ENCODE measurements around the gene RBBP6. TPM values are rescaled to one million over a fixed set of nuclear protein-coding genes. Genes with fewer than 3 reads are reported as not detected.
A peak's percentile ranks its signal among the peaks of the same experiment; 100 is the strongest.

Gene RBBP6
- total RNA-seq, 1 donor from 2014 or later, result 76.1 TPM

DNA sequence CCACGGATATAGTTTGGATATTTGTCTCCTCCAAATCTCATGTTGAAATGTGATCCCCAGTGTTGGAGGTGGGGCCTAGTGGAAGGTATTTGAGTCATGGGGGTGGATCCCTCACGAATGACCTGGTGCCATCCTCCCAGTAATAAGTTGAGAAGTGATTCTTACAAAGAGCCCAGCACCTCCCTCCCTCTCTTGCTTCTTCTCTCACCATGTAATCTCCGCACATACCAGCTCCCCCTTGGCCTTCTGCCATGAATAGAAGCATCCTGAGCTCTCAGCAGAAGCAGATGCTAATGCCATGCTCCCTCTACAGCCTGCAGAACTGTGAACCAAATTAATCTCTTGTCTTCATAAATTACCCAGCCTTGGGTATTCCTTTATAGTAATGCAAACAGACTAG is 41.9 kb upstream of the RBBP6 start:
- DNase-seq (ENCODE audit: low spot score, unreplicated experiment), result no peak
- H3K4me1 Mint-ChIP-seq (ENCODE audit: low read depth), result peaks cover 4% of the 10 kb centered on the region
- peaks cover 6% of the 10 kb centered on the region for H3K27me3 Mint-ChIP-seq
- TF ChIP-seq, protein P1, sequence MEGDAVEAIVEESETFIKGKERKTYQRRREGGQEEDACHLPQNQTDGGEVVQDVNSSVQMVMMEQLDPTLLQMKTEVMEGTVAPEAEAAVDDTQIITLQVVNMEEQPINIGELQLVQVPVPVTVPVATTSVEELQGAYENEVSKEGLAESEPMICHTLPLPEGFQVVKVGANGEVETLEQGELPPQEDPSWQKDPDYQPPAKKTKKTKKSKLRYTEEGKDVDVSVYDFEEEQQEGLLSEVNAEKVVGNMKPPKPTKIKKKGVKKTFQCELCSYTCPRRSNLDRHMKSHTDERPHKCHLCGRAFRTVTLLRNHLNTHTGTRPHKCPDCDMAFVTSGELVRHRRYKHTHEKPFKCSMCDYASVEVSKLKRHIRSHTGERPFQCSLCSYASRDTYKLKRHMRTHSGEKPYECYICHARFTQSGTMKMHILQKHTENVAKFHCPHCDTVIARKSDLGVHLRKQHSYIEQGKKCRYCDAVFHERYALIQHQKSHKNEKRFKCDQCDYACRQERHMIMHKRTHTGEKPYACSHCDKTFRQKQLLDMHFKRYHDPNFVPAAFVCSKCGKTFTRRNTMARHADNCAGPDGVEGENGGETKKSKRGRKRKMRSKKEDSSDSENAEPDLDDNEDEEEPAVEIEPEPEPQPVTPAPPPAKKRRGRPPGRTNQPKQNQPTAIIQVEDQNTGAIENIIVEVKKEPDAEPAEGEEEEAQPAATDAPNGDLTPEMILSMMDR (IDR thresholded peaks at IDR 0.05; ENCODE audit: unreplicated experiment), result no peak
- no peak overlapping the region for H3K4me3 Mint-ChIP-seq (ENCODE audit: low read depth)
- H3K36me3 Mint-ChIP-seq (ENCODE audit: insufficient read depth), result no peaks in the 10 kb centered on the region
- no peak overlapping the region for H3K27ac Mint-ChIP-seq
- H3K9me3 Mint-ChIP-seq (ENCODE audit: low read depth), result no peaks in the 10 kb centered on the region

DNA sequence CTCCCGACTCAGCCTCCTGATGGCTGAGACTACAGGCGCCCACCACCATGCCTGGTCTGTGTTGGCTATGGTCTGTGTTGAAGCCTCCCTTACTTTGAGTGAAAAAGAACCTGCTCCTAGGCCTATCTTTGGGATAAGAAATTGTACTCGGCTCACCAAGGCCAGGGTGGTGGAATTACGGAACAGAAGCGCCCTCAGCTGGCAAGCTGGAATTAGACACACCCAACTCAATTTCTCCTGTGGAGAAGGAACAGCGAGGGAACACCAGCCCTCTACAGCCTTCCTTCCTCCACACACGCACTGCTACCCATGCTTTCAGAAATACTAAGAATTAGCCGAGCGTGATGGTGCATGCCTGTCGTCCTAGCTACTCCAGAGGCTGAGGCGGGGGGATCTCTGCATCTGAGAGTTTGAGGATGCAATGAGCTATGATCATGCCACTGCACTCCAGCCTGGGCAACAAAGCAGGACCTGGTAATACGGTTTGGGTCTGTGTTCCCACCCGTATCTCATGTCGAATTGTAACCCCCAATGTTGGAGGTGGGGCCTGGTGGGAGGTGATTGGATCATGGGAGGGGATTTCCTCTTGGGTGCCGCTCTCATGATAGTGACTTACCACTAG is 40.1 kb upstream of the RBBP6 start:
- H3K27me3 Mint-ChIP-seq, result peaks cover 15% of the 10 kb centered on the region
- H3K4me3 Mint-ChIP-seq (ENCODE audit: low read depth), result no peak overlapping the region
- H3K27ac Mint-ChIP-seq, result no peak overlapping the region
- no peaks in the 10 kb centered on the region for H3K9me3 Mint-ChIP-seq (ENCODE audit: low read depth)
- H3K36me3 Mint-ChIP-seq (ENCODE audit: insufficient read depth), result no peaks in the 10 kb centered on the region
- H3K4me1 Mint-ChIP-seq (ENCODE audit: low read depth), result peaks cover 4% of the 10 kb centered on the region
- TF ChIP-seq, protein P1 (IDR thresholded peaks at IDR 0.05; ENCODE audit: unreplicated experiment), result peak; percentile 69
- DNase-seq (ENCODE audit: low spot score, unreplicated experiment), result peak; percentile 16

DNA sequence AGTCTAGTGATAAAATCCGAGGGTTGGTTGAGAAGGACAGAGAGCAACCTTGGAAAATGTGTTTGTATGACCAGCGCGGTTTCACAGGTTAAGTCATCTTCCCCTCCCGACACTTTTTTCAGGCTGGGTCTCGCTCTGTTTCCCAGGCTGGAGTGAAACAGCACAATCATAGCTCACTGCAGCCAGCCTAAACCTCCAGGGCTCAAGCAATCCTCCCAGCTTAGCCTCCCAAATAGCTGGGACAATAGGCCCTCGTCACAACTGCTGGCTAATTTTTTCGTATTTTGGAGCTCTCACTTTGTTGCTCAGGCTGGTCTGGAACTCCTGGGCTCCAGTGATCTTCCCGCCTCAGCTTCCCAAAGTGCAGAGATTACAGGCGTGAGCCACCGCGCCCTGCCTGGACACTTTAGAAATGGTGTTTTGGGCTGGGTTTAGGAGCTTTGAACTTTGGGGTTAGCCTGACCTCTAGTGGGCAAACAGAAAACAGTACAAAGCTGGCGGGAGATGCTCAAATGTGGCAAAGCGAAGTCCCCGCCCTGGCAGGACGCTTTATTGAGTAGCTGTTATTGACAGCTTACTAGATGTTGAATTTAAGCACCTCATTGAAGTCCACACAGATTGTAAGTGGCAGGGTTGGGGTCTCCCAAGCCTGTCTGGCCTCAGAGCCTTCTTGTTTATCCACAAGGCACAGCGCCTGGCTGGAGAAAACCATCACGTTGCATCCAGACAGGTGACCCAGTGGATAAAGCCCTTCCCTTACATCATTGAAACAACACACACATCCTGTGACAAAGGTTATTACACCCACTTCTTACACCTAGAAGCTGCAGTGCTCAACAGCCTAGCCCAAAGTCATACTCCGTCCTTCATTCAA is 34.7 kb upstream of the RBBP6 start:
- no peaks in the 10 kb centered on the region for H3K9me3 Mint-ChIP-seq (ENCODE audit: low read depth)

DNA sequence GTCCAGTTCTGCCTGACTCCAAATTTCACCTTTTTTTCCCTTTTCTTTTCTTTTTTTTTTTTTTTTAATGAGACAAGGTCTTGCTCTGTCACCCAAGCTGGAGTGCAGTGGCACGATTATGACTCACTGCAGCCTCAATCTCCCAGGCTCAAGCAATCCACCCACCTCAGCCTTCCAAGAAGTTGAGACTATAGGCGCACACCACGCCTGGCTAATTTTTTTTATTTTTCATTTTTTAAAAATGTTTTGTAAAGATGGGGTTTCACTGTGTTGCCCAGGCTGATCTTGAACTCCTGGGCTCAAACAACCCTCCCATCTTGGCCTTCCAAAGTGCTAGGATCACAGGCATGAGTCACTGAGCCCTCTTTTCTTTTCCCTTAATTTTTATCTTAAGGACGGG is 33.4 kb upstream of the RBBP6 start:
- TF ChIP-seq, protein P1 (IDR thresholded peaks at IDR 0.05; ENCODE audit: unreplicated experiment), result no peak
- Mint-ChIP-seq H3K4me1 (ENCODE audit: low read depth) (no peaks in the 10 kb centered on the region), H3K27ac (no peak overlapping the region), H3K27me3 (peaks cover 25% of the 10 kb centered on the region), H3K4me3 (ENCODE audit: low read depth) (no peak overlapping the region), H3K9me3 (ENCODE audit: low read depth) (no peaks in the 10 kb centered on the region), H3K36me3 (ENCODE audit: insufficient read depth) (no peaks in the 10 kb centered on the region)
- no peak for DNase-seq (ENCODE audit: low spot score, unreplicated experiment)

More for the DNA sequence above, 34.7 kb upstream of the RBBP6 start:
- Mint-ChIP-seq H3K36me3 (ENCODE audit: insufficient read depth) (no peaks in the 10 kb centered on the region), H3K4me1 (ENCODE audit: low read depth) (no peaks in the 10 kb centered on the region), H3K4me3 (ENCODE audit: low read depth) (no peak overlapping the region), H3K27me3 (peaks cover 29% of the 10 kb centered on the region), H3K27ac (no peak overlapping the region)
- DNase-seq (ENCODE audit: low spot score, unreplicated experiment), result peak; percentile 40
- TF ChIP-seq, protein P1 (IDR thresholded peaks at IDR 0.05; ENCODE audit: unreplicated experiment), result peak; percentile 90

DNA sequence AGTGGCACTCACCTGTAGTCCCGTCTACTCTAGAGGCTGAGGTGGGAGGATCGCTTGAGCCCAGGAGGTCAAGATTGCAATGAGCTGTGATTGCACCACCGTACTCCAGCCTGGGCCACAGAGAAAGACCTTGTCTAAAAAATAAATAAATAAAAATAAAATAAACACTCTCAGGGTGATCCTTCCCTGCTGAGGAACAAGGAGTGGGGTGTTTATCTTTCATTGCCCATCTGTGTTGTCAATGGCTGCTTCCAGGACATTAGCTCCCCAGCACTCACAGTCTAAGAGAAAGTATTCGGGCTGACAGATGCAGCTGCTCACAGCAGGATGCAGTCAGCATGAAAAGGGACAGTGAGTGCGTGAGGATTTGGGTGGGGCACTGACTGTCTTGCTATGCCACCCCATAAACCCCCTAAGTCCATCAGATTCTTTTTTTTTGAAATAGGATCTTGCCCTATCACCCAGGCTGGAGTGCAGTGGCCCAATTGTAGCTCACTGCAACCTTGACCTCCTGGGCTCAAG is 31.3 kb upstream of the RBBP6 start:
- H3K36me3 Mint-ChIP-seq (ENCODE audit: insufficient read depth), result no peaks in the 10 kb centered on the region
- no peak overlapping the region for H3K4me3 Mint-ChIP-seq (ENCODE audit: low read depth)
- H3K4me1 Mint-ChIP-seq (ENCODE audit: low read depth), result no peaks in the 10 kb centered on the region
- H3K9me3 Mint-ChIP-seq (ENCODE audit: low read depth), result no peaks in the 10 kb centered on the region
- peaks cover 22% of the 10 kb centered on the region for H3K27me3 Mint-ChIP-seq
- H3K27ac Mint-ChIP-seq, result no peak overlapping the region
- TF ChIP-seq, protein P1 (IDR thresholded peaks at IDR 0.05; ENCODE audit: unreplicated experiment), result no peak
- DNase-seq (ENCODE audit: low spot score, unreplicated experiment), result no peak

Measured in progenitor cell of endocrine pancreas (in vitro differentiated cells).